Measurements from ENCODE around the gene OLFM1.
A peak's percentile ranks its signal among the peaks of the same experiment; 100 is the strongest.

OLFM1 gene

GRCh38 chr9:135073741-135074305 is 13.6 kb upstream of the OLFM1 start:
- Histone ChIP-seq H3K4me1 (ENCODE audit: insufficient read depth, poor library complexity, severe bottlenecking) (no peaks in the 10 kb centered on the region), H3K36me3 (ENCODE audit: low read depth) (no peaks in the 10 kb centered on the region), H3K9me3 (ENCODE audit: severe bottlenecking) (no peaks in the 10 kb centered on the region), H3K27me3 (ENCODE audit: insufficient read depth, poor library complexity, severe bottlenecking) (peaks cover 43% of the 10 kb centered on the region), H3K27ac (ENCODE audit: poor library complexity, severe bottlenecking) (no peak overlapping the region), H3K4me3 (ENCODE audit: severe bottlenecking) (no peak overlapping the region)
- DNase-seq (ENCODE audit: low spot score) (peak; percentile 29), ATAC-seq (ENCODE audit: low read depth) (no peak)
- TF ChIP-seq CTCF (IDR thresholded peaks at IDR 0.05; ENCODE audit: poor library complexity, severe bottlenecking) = no peak

DNA sequence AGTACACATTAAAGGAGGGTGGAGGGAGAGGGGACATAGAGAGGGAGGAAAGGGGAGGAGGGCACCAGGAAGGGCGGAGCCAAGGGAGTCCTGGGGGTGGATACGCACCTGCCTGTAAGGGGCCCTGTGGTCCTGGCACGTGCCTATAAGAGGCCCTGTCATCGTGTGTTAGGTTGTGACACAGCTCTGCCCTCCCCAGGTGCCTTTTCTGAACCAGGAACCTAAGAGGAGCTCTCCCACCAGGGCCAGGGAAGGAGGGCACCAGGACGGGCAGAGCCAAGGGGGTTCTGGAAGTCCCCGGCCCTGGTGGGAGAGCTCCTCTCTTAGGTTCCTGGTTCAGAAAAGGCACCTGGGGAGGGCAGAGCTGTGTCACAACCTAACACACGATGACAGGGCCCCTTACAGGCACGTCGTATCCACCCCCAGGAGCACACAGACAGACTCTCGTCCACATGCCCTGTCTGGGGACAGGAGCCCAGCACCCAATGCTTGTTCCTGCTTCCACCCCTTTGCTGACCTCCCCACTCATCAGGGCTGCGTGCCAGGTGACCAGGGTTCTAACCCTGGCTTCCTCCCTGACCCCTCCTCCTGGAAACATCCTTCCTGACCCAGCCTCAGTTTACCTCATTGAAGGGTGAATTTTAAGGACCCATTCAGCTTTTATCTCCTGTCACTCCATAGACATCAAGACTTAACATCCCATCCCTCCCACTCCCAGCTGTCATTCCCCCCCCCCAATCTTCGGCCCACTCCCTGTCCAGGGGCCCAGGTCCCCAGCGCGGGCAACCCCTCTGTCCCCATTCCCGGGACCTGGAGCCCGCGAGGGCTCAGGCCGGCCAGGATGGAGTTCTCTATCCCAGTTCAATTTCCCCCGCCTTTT is 12.9 kb upstream of the OLFM1 start:
- ATAC-seq (ENCODE audit: low read depth) = no peak
- H3K4me3 ChIP-seq (ENCODE audit: severe bottlenecking) = no peak overlapping the region

DNA sequence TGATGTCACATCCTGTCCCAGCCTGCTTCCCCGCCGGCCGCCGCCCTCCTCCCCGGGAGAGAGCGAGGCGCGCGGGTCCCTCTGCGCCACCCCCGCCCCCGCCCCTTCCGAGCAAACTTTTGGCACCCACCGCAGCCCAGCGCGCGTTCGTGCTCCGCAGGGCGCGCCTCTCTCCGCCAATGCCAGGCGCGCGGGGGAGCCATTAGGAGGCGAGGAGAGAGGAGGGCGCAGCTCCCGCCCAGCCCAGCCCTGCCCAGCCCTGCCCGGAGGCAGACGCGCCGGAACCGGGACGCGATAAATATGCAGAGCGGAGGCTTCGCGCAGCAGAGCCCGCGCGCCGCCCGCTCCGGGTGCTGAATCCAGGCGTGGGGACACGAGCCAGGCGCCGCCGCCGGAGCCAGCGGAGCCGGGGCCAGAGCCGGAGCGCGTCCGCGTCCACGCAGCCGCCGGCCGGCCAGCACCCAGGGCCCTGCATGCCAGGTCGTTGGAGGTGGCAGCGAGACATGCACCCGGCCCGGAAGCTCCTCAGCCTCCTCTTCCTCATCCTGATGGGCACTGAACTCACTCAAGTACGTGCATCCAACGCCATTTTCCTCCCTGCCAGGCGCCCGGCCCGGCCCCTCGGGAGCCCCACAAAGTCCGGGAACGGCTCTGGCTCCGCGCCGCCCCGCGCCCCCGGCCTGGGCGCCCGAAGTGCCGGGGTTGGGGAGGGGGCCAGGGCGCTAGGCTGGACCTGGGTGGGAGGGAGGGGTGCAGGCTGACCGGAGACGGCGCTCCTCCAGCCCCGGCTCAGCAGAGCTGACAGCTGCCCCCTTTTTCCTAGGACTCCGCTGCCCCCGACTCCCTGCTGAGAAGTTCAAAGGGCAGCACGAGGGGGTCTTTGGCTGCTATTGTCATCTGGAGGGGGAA is 12.0 kb upstream of the OLFM1 start:
- no peaks in the 10 kb centered on the region for H3K9me3 ChIP-seq (ENCODE audit: severe bottlenecking)
- H3K27ac ChIP-seq (ENCODE audit: poor library complexity, severe bottlenecking) = no peak overlapping the region
- no peaks in the 10 kb centered on the region for H3K36me3 ChIP-seq (ENCODE audit: low read depth)
- no peak overlapping the region for H3K4me3 ChIP-seq (ENCODE audit: severe bottlenecking)
- no peaks in the 10 kb centered on the region for H3K4me1 ChIP-seq (ENCODE audit: insufficient read depth, poor library complexity, severe bottlenecking)
- ATAC-seq (ENCODE audit: low read depth) (peak; percentile 21; the same call in 1 of the 3 replicates), DNase-seq (ENCODE audit: low spot score) (peak; percentile 38)
- TF ChIP-seq CTCF (IDR thresholded peaks at IDR 0.05; ENCODE audit: poor library complexity, severe bottlenecking) = no peak
- H3K27me3 ChIP-seq (ENCODE audit: insufficient read depth, poor library complexity, severe bottlenecking) = peaks cover 42% of the 10 kb centered on the region

More for the DNA sequence above, 12.9 kb upstream of the OLFM1 start:
- no peak overlapping the region for H3K27ac ChIP-seq (ENCODE audit: poor library complexity, severe bottlenecking)
- no peak for TF ChIP-seq CTCF (IDR thresholded peaks at IDR 0.05; ENCODE audit: poor library complexity, severe bottlenecking)
- no peaks in the 10 kb centered on the region for H3K4me1 ChIP-seq (ENCODE audit: insufficient read depth, poor library complexity, severe bottlenecking)
- H3K36me3 ChIP-seq (ENCODE audit: low read depth) = no peaks in the 10 kb centered on the region
- DNase-seq (ENCODE audit: low spot score) = peak; percentile 33
- H3K9me3 ChIP-seq (ENCODE audit: severe bottlenecking) = no peaks in the 10 kb centered on the region
- peaks cover 46% of the 10 kb centered on the region for H3K27me3 ChIP-seq (ENCODE audit: insufficient read depth, poor library complexity, severe bottlenecking)

GRCh38 chr9:135076143-135076875 is 11.2 kb upstream of the OLFM1 start:
- no peak for ATAC-seq (ENCODE audit: low read depth)
- Histone ChIP-seq H3K27ac (ENCODE audit: poor library complexity, severe bottlenecking) (no peak overlapping the region), H3K4me3 (ENCODE audit: severe bottlenecking) (no peak overlapping the region), H3K4me1 (ENCODE audit: insufficient read depth, poor library complexity, severe bottlenecking) (no peaks in the 10 kb centered on the region), H3K36me3 (ENCODE audit: low read depth) (no peaks in the 10 kb centered on the region), H3K27me3 (ENCODE audit: insufficient read depth, poor library complexity, severe bottlenecking) (peaks cover 42% of the 10 kb centered on the region), H3K9me3 (ENCODE audit: severe bottlenecking) (no peaks in the 10 kb centered on the region)
- no peak for TF ChIP-seq CTCF (IDR thresholded peaks at IDR 0.05; ENCODE audit: poor library complexity, severe bottlenecking)
- DNase-seq (ENCODE audit: low spot score) = peak; percentile 32

Measured in RWPE2 (cell line).